Measurements from ENCODE around the gene EIF5AL1. TPM values are rescaled to one million over a fixed set of nuclear protein-coding genes. Genes with fewer than 3 reads are reported as not detected.

The EIF5AL1 gene
- total and polyA plus RNA-seq, 10 of the 15 experiments (the other 5 are each of a cell fraction or from before 2014, with no cell fraction given), result 0.02 to 8.3 (median 0.45) TPM; not detected in 1

- no peak for TF ChIP-seq ZNF207 (IDR thresholded peaks at IDR 0.05; ENCODE audit: borderline replicate concordance)
- no peak for TF ChIP-seq ZBTB40 (IDR thresholded peaks at IDR 0.05; ENCODE audit: borderline replicate concordance)
- TF ChIP-seq RAD51 (IDR thresholded peaks at IDR 0.05), result no peak
- TF ChIP-seq ZBTB4 (CRISPR knock-in tag; IDR thresholded peaks at IDR 0.05), result no peak
- no peak for TF ChIP-seq BACH1 (IDR thresholded peaks at IDR 0.05; ENCODE audit: borderline replicate concordance)
- no peak for TF ChIP-seq SMAD1 (IDR thresholded peaks at IDR 0.05; ENCODE audit: low read depth, partially characterized antibody)
These were observed 51.1 kb downstream of the EIF5AL1 start (continued) for GRCh38 chr10:79563426-79563825.

Small RNA genes lying within 50 kb of the gene (small RNA-seq; reads per million reads assigned to genes)
- not detected for gene BX248123.2
- not detected for gene RPS12P18

Other genes with a start within 250 kb of the EIF5AL1 start
- 52.1 and 52.4 TPM in 2 replicates for gene PPIF, start 165.1 kb upstream of the EIF5AL1 start, total RNA-seq (2014; rRNA removed)
- 69.0 and 78.3 TPM in 2 replicates for gene PPIF, start 165.1 kb upstream of the EIF5AL1 start, total RNA-seq (2014; rRNA removed; fragmentation: Illumina TruSeq; extraction: Trizol)
- gene PPIF, start 165.1 kb upstream of the EIF5AL1 start, total RNA-seq (2021), result 162 and 180 TPM in 2 replicates
- 111 and 145 TPM in 2 replicates for gene PPIF, start 165.1 kb upstream of the EIF5AL1 start, polyA plus RNA-seq (2011; rRNA removed)
- 106 and 164 TPM in 2 replicates for gene PPIF, start 165.1 kb upstream of the EIF5AL1 start, polyA plus RNA-seq (2014; fragmentation: Illumina TruSeq; extraction: Trizol)
- gene PPIF, start 165.1 kb upstream of the EIF5AL1 start, polyA plus RNA-seq (2014; fragmentation: Nextera tagmentation; extraction: Ambion mirVana), result 10 to 100 TPM; 28.8 to 71.9 TPM
- 127 and 129 TPM in 2 replicates for gene PPIF, start 165.1 kb upstream of the EIF5AL1 start, polyA plus RNA-seq (2014; rRNA removed)
- 100 to 1,000 TPM; 129 to 140 TPM for gene PPIF, start 165.1 kb upstream of the EIF5AL1 start, polyA plus RNA-seq (2016; fragmentation: Nextera tagmentation; extraction: Ambion mirVana)
- not detected in 2 replicates for gene ZCCHC24, start 66.9 kb upstream of the EIF5AL1 start, total RNA-seq (2014; rRNA removed)
- gene ZCCHC24, start 66.9 kb upstream of the EIF5AL1 start, total RNA-seq (2014; rRNA removed; fragmentation: Illumina TruSeq; extraction: Trizol), result 0.04 and 0.05 TPM in 2 replicates
- 0.24 and 0.62 TPM in 2 replicates for gene ZCCHC24, start 66.9 kb upstream of the EIF5AL1 start, total RNA-seq (2021)
- gene ZCCHC24, start 66.9 kb upstream of the EIF5AL1 start, polyA plus RNA-seq (2011; rRNA removed), result 0.16 and 0.34 TPM in 2 replicates
- 0.03 and 0.04 TPM in 2 replicates for gene ZCCHC24, start 66.9 kb upstream of the EIF5AL1 start, polyA plus RNA-seq (2014; fragmentation: Illumina TruSeq; extraction: Trizol)
- under 1 TPM in 1 of 2 experiments, not detected in 1; 0.02 TPM for gene ZCCHC24, start 66.9 kb upstream of the EIF5AL1 start, polyA plus RNA-seq (2014; fragmentation: Nextera tagmentation; extraction: Ambion mirVana)
- gene ZCCHC24, start 66.9 kb upstream of the EIF5AL1 start, polyA plus RNA-seq (2014; rRNA removed), result 0.04 TPM in 2 replicates
- gene ZCCHC24, start 66.9 kb upstream of the EIF5AL1 start, polyA plus RNA-seq (2016; fragmentation: Nextera tagmentation; extraction: Ambion mirVana), result not detected
- gene SFTPA2, start 47.9 kb downstream of the EIF5AL1 start, total RNA-seq (2014; rRNA removed), result not detected in 2 replicates
- gene SFTPA2, start 47.9 kb downstream of the EIF5AL1 start, total RNA-seq (2014; rRNA removed; fragmentation: Illumina TruSeq; extraction: Trizol), result not detected in 2 replicates
- gene SFTPA2, start 47.9 kb downstream of the EIF5AL1 start, total RNA-seq (2021), result 3.4 and 4.2 TPM in 2 replicates
- gene SFTPA2, start 47.9 kb downstream of the EIF5AL1 start, polyA plus RNA-seq (2011; rRNA removed), result 0.03 TPM in 1 of 2 replicates, not detected in the other
- not detected in 2 replicates for gene SFTPA2, start 47.9 kb downstream of the EIF5AL1 start, polyA plus RNA-seq (2014; fragmentation: Illumina TruSeq; extraction: Trizol)
- gene SFTPA2, start 47.9 kb downstream of the EIF5AL1 start, polyA plus RNA-seq (2014; fragmentation: Nextera tagmentation; extraction: Ambion mirVana), result not detected
- not detected in 2 replicates for gene SFTPA2, start 47.9 kb downstream of the EIF5AL1 start, polyA plus RNA-seq (2014; rRNA removed)
- not detected for gene SFTPA2, start 47.9 kb downstream of the EIF5AL1 start, polyA plus RNA-seq (2016; fragmentation: Nextera tagmentation; extraction: Ambion mirVana)
- gene SFTPA1, start 98.4 kb downstream of the EIF5AL1 start, total RNA-seq (2014; rRNA removed), result not detected in 2 replicates
- gene SFTPA1, start 98.4 kb downstream of the EIF5AL1 start, total RNA-seq (2014; rRNA removed; fragmentation: Illumina TruSeq; extraction: Trizol), result not detected in 2 replicates
- 2.4 and 3.7 TPM in 2 replicates for gene SFTPA1, start 98.4 kb downstream of the EIF5AL1 start, total RNA-seq (2021)
- not detected in 2 replicates for gene SFTPA1, start 98.4 kb downstream of the EIF5AL1 start, polyA plus RNA-seq (2011; rRNA removed)
- not detected in 2 replicates for gene SFTPA1, start 98.4 kb downstream of the EIF5AL1 start, polyA plus RNA-seq (2014; fragmentation: Illumina TruSeq; extraction: Trizol)
- gene SFTPA1, start 98.4 kb downstream of the EIF5AL1 start, polyA plus RNA-seq (2014; fragmentation: Nextera tagmentation; extraction: Ambion mirVana), result not detected
- gene SFTPA1, start 98.4 kb downstream of the EIF5AL1 start, polyA plus RNA-seq (2014; rRNA removed), result not detected in 2 replicates
- gene SFTPA1, start 98.4 kb downstream of the EIF5AL1 start, polyA plus RNA-seq (2016; fragmentation: Nextera tagmentation; extraction: Ambion mirVana), result not detected
- gene NUTM2B, start 190.7 kb downstream of the EIF5AL1 start, total RNA-seq (2014; rRNA removed), result 0.22 and 0.28 TPM in 2 replicates
- gene NUTM2B, start 190.7 kb downstream of the EIF5AL1 start, total RNA-seq (2014; rRNA removed; fragmentation: Illumina TruSeq; extraction: Trizol), result 0.09 TPM in 1 of 2 replicates, not detected in the other
- not detected in 2 replicates for gene NUTM2B, start 190.7 kb downstream of the EIF5AL1 start, total RNA-seq (2021)
- gene NUTM2B, start 190.7 kb downstream of the EIF5AL1 start, polyA plus RNA-seq (2011; rRNA removed), result not detected in 2 replicates
- 0.06 TPM in 1 of 2 replicates, not detected in the other for gene NUTM2B, start 190.7 kb downstream of the EIF5AL1 start, polyA plus RNA-seq (2014; fragmentation: Illumina TruSeq; extraction: Trizol)
- not detected for gene NUTM2B, start 190.7 kb downstream of the EIF5AL1 start, polyA plus RNA-seq (2014; fragmentation: Nextera tagmentation; extraction: Ambion mirVana)
- 0.17 and 0.51 TPM in 2 replicates for gene NUTM2B, start 190.7 kb downstream of the EIF5AL1 start, polyA plus RNA-seq (2014; rRNA removed)
- not detected for gene NUTM2B, start 190.7 kb downstream of the EIF5AL1 start, polyA plus RNA-seq (2016; fragmentation: Nextera tagmentation; extraction: Ambion mirVana)